ENCODE measurements around the gene FILIP1.

FILIP1 gene

DNA sequence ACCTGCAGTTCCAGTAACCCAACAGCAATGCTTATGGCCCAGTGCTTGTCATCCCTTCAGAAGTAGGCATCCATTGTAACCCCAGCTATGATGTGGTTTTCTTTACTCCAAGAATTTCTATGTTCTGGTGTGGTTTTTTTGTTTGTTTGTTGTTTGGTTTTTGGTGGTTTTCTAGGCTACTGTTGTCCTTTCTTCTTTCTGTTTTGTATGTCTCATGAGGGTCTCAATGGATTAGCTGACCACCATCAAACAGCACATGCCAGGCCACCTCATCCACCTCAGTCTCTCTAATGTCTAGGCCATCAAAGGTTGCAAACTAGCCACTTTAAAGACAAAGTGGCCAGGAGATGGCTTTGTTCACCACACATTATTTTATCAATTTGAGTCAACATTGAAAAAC is 149.6 kb downstream of the FILIP1 start:
- no peak for DNase-seq (ENCODE audit: low spot score)
- TF ChIP-seq CTCF (IDR thresholded peaks at IDR 0.05; ENCODE audit: extremely low read depth, insufficient read depth, missing control alignments), result no peak
- in situ Hi-C loops (cut with MboI; ENCODE audit: low pct_unique_long_range_greater_than_20kb, low sequenced_read_pairs, unreplicated experiment), result no loop called here

DNA sequence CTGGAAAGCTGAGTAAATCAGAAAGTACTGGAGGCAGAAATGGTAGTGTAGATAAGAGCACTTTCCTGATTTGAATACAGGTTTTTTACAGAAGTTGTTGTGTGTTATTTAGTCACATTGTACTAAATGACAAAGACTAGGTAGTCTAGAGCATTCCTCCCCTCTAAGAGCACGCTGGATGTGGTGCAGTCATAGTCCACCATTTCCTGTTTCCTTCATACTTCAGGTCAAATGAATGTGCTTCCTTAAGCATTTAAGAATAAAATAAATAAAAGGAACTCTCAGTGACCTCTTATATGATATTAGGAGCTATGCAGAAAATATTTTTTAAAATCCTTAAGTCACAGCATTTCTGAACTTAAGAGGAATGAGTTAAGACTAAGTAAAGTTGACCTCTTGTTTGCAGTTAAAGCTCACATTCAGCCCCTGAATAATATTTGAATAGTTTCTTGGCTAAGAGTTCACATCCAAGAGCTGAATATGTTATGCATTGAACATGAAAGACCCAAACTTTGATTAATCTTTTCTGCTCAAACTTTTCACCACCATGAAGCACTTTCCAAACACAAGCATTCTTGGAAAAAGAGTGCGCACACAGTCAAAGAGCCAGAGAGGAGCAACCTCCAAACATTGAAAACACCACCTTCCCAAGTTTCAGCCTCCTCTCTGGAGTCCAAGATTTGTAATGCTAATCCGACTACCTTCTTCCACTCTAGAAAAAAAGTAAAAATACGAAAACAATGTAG is 155.6 kb downstream of the FILIP1 start:
- in situ Hi-C loops (cut with MboI; ENCODE audit: low pct_unique_long_range_greater_than_20kb, low sequenced_read_pairs, unreplicated experiment), result no loop called here
- no peak for DNase-seq (ENCODE audit: low spot score)
- no peak for TF ChIP-seq CTCF (IDR thresholded peaks at IDR 0.05; ENCODE audit: extremely low read depth, insufficient read depth, missing control alignments)

- in situ Hi-C loops (cut with MboI; ENCODE audit: low pct_unique_long_range_greater_than_20kb, low sequenced_read_pairs, unreplicated experiment), result no loop called here
- DNase-seq (ENCODE audit: low spot score), result no peak
- TF ChIP-seq CTCF (IDR thresholded peaks at IDR 0.05; ENCODE audit: extremely low read depth, insufficient read depth, missing control alignments), result no peak
These were observed 159.1 kb downstream of the FILIP1 start for GRCh38 chr6:75334266-75335040.

DNA sequence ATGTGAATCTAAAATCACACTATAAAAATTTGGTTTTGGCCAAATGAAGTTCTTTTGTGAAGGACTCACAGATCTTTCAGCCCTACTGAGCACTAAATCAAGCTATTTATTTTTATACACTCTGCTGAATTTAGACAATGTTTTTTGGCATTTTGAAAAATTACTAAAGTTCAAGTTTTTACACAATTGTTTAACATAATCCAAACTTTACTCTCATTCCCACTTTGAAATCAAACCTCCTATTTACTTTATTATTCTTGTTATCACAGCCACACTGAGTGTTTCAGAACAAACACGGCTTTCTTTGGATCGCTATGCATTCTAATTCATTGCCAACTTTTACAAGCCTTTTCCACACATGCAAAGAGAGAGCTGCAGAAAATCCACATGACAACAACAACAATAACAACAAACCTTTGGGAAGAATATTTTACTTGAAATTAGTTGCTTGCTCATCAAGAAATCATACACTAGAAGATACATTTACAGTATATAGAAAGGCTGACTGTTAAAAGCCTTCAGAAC is 159.9 kb downstream of the FILIP1 start:
- TF ChIP-seq CTCF (IDR thresholded peaks at IDR 0.05; ENCODE audit: extremely low read depth, insufficient read depth, missing control alignments), result no peak
- DNase-seq (ENCODE audit: low spot score), result no peak
- in situ Hi-C loops (cut with MboI; ENCODE audit: low pct_unique_long_range_greater_than_20kb, low sequenced_read_pairs, unreplicated experiment), result no loop called here

- TF ChIP-seq CTCF (IDR thresholded peaks at IDR 0.05; ENCODE audit: extremely low read depth, insufficient read depth, missing control alignments), result no peak
- DNase-seq (ENCODE audit: low spot score), result no peak
- in situ Hi-C loops (cut with MboI; ENCODE audit: low pct_unique_long_range_greater_than_20kb, low sequenced_read_pairs, unreplicated experiment), result no loop called here
These were observed 162.4 kb downstream of the FILIP1 start for GRCh38 chr6:75331151-75331550.

DNA sequence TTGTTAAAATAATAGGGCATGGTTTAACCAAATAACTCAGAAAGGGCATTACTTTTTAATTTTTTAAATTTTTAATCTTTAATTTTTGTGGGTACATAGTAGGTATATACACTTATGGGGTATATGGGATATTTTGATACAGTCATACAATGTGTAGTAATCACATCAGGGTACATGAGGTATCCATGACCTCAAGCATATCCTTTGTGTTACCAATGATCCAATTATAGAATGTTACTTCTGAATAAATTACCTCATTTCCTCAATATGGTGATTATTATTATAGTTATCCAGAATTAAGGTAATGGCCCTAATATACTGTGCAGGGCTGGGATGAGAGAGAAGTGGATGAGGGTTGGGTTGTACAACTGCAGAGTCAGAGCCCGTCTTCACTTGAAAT is 163.9 kb downstream of the FILIP1 start:
- in situ Hi-C loops (cut with MboI; ENCODE audit: low pct_unique_long_range_greater_than_20kb, low sequenced_read_pairs, unreplicated experiment), result no loop called here
- DNase-seq (ENCODE audit: low spot score), result no peak
- no peak for TF ChIP-seq CTCF (IDR thresholded peaks at IDR 0.05; ENCODE audit: extremely low read depth, insufficient read depth, missing control alignments)
